Activated naive CD8-positive, alpha-beta T cell treated with anti-CD3 and anti-CD28 coated beads for 36 hours (primary cell): ENCODE measurements around the gene DDX24. TPM values are rescaled to one million over a fixed set of nuclear protein-coding genes. Genes with fewer than 3 reads are reported as not detected.

Experiments
- DNase-seq: peaks from one replicate; pipeline ENCODE4 v3.0.0; 2021
- H3K27ac Mint-ChIP-seq: one replicate; pipeline ENCODE4 v1.8.0; 2022; ENCODE audit warnings: mild to moderate bottlenecking, moderate library complexity, mixed read lengths
- H3K27me3 Mint-ChIP-seq: one replicate; pipeline ENCODE4 v1.8.0; 2022; ENCODE audit warnings: mild to moderate bottlenecking, mixed read lengths
- H3K36me3 Mint-ChIP-seq: one replicate; pipeline ENCODE4 v1.8.0; 2021; ENCODE audit warnings: mild to moderate bottlenecking, mixed read lengths
- H3K4me1 Mint-ChIP-seq: one replicate; pipeline ENCODE4 v1.8.0; 2021; ENCODE audit warnings: mixed read lengths
- H3K4me3 Mint-ChIP-seq: one replicate; pipeline ENCODE4 v1.8.0; 2022; ENCODE audit warnings: mild to moderate bottlenecking, moderate library complexity, mixed read lengths
- H3K9me3 Mint-ChIP-seq: one replicate; pipeline ENCODE4 v1.8.0; 2022; ENCODE audit warnings: mixed read lengths
- total RNA-seq, 2 experiments: library from RNA; stranded (reverse); gene quantifications; one replicate each; pipeline ENCODE4 v1.2.3, GENCODE V29; 2021

DDX24 gene
- total RNA-seq, 2 experiments from 2014 or later, result 320 to 332 TPM

GRCh38 chr14:94051779-94052178 lies 29.2 kb downstream of the DDX24 start:
- Mint-ChIP-seq H3K4me3 (no peak overlapping the region), H3K27me3 (no peaks in the 10 kb centered on the region), H3K9me3 (no peaks in the 10 kb centered on the region), H3K36me3 (peaks cover 47% of the 10 kb centered on the region), H3K27ac (peak overlapping the region; percentile 62), H3K4me1 (peaks cover 13% of the 10 kb centered on the region)
- DNase-seq, result no peak

GRCh38 chr14:94051115-94051514 lies 29.9 kb downstream of the DDX24 start:
- H3K4me3 Mint-ChIP-seq, result no peak overlapping the region
- peaks cover 42% of the 10 kb centered on the region for H3K36me3 Mint-ChIP-seq
- H3K27ac Mint-ChIP-seq, result peak overlapping the region; percentile 16
- no peaks in the 10 kb centered on the region for H3K9me3 Mint-ChIP-seq
- no peaks in the 10 kb centered on the region for H3K27me3 Mint-ChIP-seq
- no peak for DNase-seq
- peaks cover 7% of the 10 kb centered on the region for H3K4me1 Mint-ChIP-seq

DNA sequence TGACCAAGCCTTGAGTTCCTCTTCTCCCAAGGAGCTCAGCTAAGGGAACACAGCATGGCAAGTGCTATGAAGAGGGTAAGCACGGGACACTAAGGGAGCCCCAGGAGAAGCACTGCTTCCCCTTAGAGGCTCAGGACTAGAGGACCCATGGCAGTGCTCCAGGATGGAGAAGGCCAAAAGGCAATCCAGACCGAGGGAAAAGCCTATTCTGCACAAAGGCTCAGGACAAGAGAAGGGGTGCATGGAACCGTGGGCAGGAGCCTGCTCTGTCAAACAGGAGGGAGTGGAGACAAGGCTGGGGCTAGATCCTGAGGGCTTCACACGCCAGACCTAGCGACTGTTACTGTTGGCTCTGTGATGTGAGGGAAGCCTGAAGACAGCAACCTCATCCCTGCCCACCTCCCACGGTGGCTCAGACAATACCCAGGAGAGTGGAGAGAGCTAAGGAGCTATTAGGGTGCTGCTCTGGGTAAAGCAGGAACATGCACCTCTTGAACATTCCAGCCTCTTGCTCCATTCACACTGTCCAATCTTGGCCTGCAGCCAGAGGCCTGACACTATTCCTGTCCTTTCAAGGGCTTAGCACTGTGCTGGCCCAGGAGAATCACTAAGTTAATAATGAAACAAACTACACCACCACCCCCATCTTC lies 30.6 kb downstream of the DDX24 start:
- peak overlapping the region; percentile 16 for H3K27ac Mint-ChIP-seq
- DNase-seq, result no peak
- peaks cover 34% of the 10 kb centered on the region for H3K36me3 Mint-ChIP-seq

GRCh38 chr14:94049625-94050023 lies 31.4 kb downstream of the DDX24 start:
- Mint-ChIP-seq H3K36me3 (peaks cover 30% of the 10 kb centered on the region), H3K4me1 (peaks cover 7% of the 10 kb centered on the region), H3K4me3 (no peak overlapping the region), H3K27me3 (no peaks in the 10 kb centered on the region), H3K9me3 (no peaks in the 10 kb centered on the region), H3K27ac (no peak overlapping the region)
- no peak for DNase-seq

More for the DNA sequence above, 30.6 kb downstream of the DDX24 start:
- Mint-ChIP-seq H3K4me3 (no peak overlapping the region), H3K27me3 (no peaks in the 10 kb centered on the region), H3K9me3 (no peaks in the 10 kb centered on the region), H3K4me1 (peaks cover 7% of the 10 kb centered on the region)

DNA sequence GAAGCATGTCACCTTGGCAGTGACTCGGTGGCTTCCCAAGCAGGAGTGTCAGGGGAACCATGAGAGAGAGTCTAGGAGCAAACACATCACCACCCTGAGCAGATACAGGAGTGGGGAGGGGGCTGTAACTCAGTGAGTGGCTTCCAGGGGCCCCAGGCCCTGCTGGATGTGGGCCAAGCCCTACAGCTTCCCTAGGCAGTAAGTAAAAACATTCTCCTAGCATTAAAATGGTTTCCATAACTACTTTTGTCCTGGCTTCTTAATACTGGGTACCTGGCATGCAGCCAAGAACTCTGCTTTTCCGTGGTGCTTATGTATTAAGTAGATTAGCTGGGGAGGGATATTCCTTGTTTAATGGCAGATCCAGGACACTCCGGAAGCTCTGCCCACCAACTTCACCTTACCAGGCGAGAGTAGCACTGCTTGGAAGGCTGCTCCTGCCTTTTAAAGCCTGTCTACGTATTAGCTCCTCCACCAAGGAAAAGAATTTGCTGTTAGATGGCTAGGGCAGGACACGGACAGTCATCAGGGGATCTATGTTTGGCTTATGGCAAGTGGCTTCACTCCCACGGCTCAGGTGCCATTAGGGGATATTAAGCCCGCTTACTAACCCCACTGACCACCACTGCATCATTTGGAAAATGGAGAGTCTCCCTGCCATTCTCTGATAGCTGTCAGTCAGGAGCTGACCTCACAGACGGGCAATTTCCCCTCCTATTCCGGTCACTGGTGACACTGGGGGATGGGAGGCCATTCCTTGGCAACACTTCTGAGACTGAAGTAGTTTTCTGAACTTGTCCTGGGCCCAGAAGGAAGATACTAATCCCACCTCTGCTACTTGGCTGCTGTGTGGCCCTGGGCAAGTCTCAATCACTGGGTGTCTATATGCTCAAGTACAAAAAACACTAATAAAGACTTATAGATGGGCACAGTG lies 32.0 kb downstream of the DDX24 start:
- Mint-ChIP-seq H3K4me3 (no peak overlapping the region), H3K27me3 (no peaks in the 10 kb centered on the region), H3K4me1 (peaks cover 7% of the 10 kb centered on the region), H3K27ac (no peak overlapping the region), H3K36me3 (peaks cover 25% of the 10 kb centered on the region), H3K9me3 (no peaks in the 10 kb centered on the region)
- DNase-seq, result no peak

DNA sequence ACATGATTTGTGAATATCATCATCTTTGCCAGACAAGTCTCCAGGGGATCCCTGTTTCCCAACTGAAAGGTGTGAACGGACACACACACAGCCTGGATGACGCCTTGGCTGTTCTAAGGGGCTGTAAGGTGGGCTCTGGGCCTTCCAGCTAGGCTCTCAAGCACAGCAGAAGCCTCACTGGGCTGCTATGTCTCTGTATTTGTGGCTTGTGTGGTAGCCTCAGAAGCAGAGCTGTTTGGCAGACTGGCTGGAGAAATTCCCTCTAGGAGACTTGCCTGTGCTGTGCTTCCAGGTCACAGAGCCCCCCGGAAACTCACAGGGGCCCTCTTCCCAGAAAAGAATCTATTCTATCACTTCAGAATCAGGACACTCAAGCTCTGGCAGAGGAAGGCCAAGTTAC lies 33.4 kb downstream of the DDX24 start:
- no peak overlapping the region for H3K27ac Mint-ChIP-seq
- DNase-seq, result no peak

GRCh38 chr14:94046696-94047250 lies 34.2 kb downstream of the DDX24 start:
- no peak for DNase-seq
- H3K36me3 Mint-ChIP-seq, result peaks cover 20% of the 10 kb centered on the region
- H3K4me1 Mint-ChIP-seq, result no peaks in the 10 kb centered on the region
- H3K4me3 Mint-ChIP-seq, result no peak overlapping the region
- H3K27ac Mint-ChIP-seq, result no peak overlapping the region
- H3K9me3 Mint-ChIP-seq, result no peaks in the 10 kb centered on the region
- H3K27me3 Mint-ChIP-seq, result no peaks in the 10 kb centered on the region

More for the DNA sequence above, 33.4 kb downstream of the DDX24 start:
- H3K27me3 Mint-ChIP-seq, result no peaks in the 10 kb centered on the region
- peaks cover 22% of the 10 kb centered on the region for H3K36me3 Mint-ChIP-seq
- H3K4me1 Mint-ChIP-seq, result peaks cover 4% of the 10 kb centered on the region
- H3K4me3 Mint-ChIP-seq, result no peak overlapping the region
- no peaks in the 10 kb centered on the region for H3K9me3 Mint-ChIP-seq

DNA sequence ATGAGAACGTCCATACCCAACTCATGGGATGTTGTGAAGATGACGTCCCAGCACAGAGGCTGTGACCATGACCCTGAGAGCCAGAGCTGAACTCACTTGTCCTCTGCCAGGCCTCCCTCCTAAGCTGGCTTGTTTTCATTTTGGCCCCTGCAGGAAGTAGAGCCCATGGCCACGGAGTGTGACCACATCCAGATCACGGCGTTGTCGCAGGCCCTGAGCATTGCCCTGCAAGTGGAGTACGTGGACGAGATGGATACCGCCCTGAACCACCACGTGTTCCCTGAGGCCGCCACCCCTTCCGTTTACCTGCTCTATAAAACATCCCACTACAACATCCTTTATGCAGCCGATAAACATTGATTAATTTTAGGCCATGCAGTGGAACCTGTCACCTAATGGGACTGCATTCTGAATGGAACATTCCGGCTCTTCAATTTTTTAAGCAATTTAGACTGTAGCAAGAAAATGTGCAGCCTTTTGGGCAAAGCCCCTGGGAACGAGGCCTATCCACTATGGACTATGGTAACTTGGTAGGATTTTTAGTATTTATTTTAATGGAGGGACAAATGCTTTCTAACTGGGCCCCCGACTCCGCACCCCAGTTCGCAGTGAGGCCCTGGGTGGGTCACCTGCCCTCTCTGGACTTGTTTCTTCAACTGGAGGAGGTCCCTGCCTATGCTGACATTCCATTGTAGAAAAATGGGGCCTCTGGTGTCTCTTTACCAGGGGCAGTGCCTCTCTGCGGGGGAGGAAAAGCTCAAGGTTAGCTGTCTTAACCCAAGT lies 35.2 kb downstream of the DDX24 start:
- Mint-ChIP-seq H3K27me3 (no peaks in the 10 kb centered on the region), H3K9me3 (no peaks in the 10 kb centered on the region), H3K27ac (peak overlapping the region; percentile 25), H3K4me3 (no peak overlapping the region), H3K36me3 (peaks cover 11% of the 10 kb centered on the region), H3K4me1 (no peaks in the 10 kb centered on the region)
- DNase-seq, result no peak

- H3K27ac Mint-ChIP-seq, result no peak overlapping the region
- H3K4me1 Mint-ChIP-seq, result no peaks in the 10 kb centered on the region
- H3K27me3 Mint-ChIP-seq, result no peaks in the 10 kb centered on the region
- peaks cover 10% of the 10 kb centered on the region for H3K36me3 Mint-ChIP-seq
- no peaks in the 10 kb centered on the region for H3K9me3 Mint-ChIP-seq
- H3K4me3 Mint-ChIP-seq, result no peak overlapping the region
- no peak for DNase-seq
Measured at GRCh38 chr14:94045101-94045500, 35.9 kb downstream of the DDX24 start.

- no peaks in the 10 kb centered on the region for H3K27me3 Mint-ChIP-seq
- H3K9me3 Mint-ChIP-seq, result no peaks in the 10 kb centered on the region
- DNase-seq, result no peak
- H3K36me3 Mint-ChIP-seq, result peaks cover 10% of the 10 kb centered on the region
- H3K4me1 Mint-ChIP-seq, result no peaks in the 10 kb centered on the region
- no peak overlapping the region for H3K4me3 Mint-ChIP-seq
- H3K27ac Mint-ChIP-seq, result no peak overlapping the region
Measured at GRCh38 chr14:94044476-94045091, 36.4 kb downstream of the DDX24 start.

DNA sequence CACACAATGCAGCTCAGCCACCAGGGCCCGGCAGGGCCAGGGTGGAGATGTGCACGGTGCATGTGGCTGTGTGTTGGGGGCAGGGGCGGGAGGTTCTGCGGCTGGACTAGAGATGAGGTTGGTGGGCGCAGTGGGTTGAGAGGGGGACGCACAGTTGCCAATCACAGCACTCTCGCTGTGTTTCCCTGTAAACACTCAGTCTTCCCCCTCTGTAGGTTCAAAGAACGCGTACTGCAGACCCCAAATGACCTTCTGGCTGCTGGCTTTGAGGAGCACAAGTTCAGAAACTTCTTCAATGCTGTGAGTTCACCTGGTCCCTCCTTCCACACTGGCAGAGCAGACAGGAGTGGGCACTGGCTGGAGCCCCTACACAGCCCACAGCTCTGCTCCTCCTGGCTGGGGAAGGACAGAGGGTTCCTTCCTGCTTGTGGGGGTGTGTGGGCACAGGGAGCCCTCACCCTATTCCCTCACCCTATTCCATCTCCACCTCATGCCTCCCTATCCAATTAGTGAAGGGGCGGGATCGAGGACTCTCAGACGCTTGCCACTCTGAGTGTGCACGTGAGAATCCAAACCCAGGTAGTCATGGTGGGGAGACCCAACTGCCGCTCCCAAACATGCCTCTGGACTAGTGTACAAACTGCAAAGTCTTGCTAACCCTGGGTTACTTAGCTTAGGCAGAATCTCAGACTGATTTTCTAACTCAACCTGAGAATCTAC lies 37.1 kb downstream of the DDX24 start:
- H3K36me3 Mint-ChIP-seq, result peaks cover 10% of the 10 kb centered on the region
- H3K27ac Mint-ChIP-seq, result no peak overlapping the region
- no peak for DNase-seq
- H3K4me3 Mint-ChIP-seq, result no peak overlapping the region
- H3K27me3 Mint-ChIP-seq, result no peaks in the 10 kb centered on the region
- H3K4me1 Mint-ChIP-seq, result no peaks in the 10 kb centered on the region
- H3K9me3 Mint-ChIP-seq, result no peaks in the 10 kb centered on the region

DNA sequence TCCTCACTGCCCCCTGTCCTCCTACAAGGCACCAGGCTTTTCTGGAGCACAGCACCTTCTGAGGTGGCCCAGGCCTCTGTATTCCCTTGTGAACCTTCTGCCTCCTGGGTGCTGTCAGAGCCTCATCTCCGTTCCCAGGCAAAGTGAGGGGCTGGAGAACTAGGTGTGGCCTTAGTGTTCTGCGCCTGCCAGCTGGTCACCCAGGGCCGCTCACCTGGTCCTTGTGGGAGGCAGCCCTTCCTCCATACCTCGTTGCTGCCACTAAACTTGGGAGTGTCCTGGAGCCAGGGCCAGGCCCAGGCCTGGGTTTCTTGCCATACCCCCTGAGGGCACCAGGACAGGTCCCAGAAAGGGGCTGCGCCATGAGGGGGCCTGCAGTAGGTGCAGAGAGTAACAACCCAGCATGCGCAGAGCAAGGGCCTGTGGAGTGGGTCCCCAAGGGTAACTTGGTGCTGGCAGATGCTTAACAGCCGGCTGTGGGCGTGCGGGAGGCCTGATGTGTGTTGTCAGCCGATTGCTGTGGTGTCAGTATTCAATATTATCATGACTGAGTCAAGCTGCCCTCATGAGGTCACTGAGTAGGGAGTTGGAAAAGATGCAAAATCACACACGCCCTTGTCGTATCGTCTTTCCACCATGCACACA lies 37.8 kb downstream of the DDX24 start:
- Mint-ChIP-seq H3K9me3 (no peaks in the 10 kb centered on the region), H3K27me3 (no peaks in the 10 kb centered on the region), H3K4me1 (no peaks in the 10 kb centered on the region), H3K27ac (no peak overlapping the region), H3K4me3 (no peak overlapping the region), H3K36me3 (peaks cover 7% of the 10 kb centered on the region)
- DNase-seq, result no peak

GRCh38 chr14:94042433-94043091 lies 38.4 kb downstream of the DDX24 start:
- no peak overlapping the region for H3K27ac Mint-ChIP-seq
- H3K36me3 Mint-ChIP-seq, result no peaks in the 10 kb centered on the region
- H3K9me3 Mint-ChIP-seq, result no peaks in the 10 kb centered on the region
- no peaks in the 10 kb centered on the region for H3K4me1 Mint-ChIP-seq
- no peaks in the 10 kb centered on the region for H3K27me3 Mint-ChIP-seq
- no peak overlapping the region for H3K4me3 Mint-ChIP-seq
- DNase-seq, result no peak
